SK-N-SH (cell line): ENCODE data around the gene MYO1B. TPM values are rescaled to one million over a fixed set of nuclear protein-coding genes. Genes with fewer than 3 reads are reported as not detected.

ENCODE experiments used
- CTCF ChIA-PET: fragments of 300-600, 350-600 bp; formaldehyde crosslinking; extraction: SDS; loops from one replicate; lab custom pipeline; 2021; lab: Yijun Ruan, JAX
- POLR2A ChIA-PET: fragments of 350-600 bp; sonication (Branson Sonifier 250); formaldehyde crosslinking; extraction: SDS; loops from one replicate; lab custom pipeline; 2020; ENCODE audit warnings: antibody characterized with exemption, inconsistent platforms; lab: Yijun Ruan, JAX
- DNase-seq: peaks from one replicate; pipeline ENCODE4 v3.0.0; 2012
- H2AFZ ChIP-seq: fragments of 200-600 bp; sonication (generic); 2 replicates; pipeline ENCODE4 v1.8.1; 2016; ENCODE audit warnings: antibody characterized with exemption, mild to moderate bottlenecking, low read depth
- H3F3A ChIP-seq: fragments of 200-600 bp; sonication (generic); replicated peaks from 2 replicates; pipeline ENCODE3; 2016; ENCODE audit warnings: antibody characterized with exemption, mild to moderate bottlenecking; ENCODE audit not compliant: insufficient read depth
- H3K27ac ChIP-seq, 2 experiments: fragments of 200-500 bp in 1 of 2; fragments of 200-600 bp in 1 of 2; sonication (Bioruptor generic) in 1 of 2; sonication (generic), shearing (Covaris generic) in 1 of 2; 2 replicates each; pipeline versions ENCODE4 v1.5.1 to v1.6.1; 2014 to 2016; ENCODE audit warnings: low read depth in 2 of 2, inconsistent platforms in 1 of 2, low read length in 1 of 2, mild to moderate bottlenecking in 1 of 2, mixed read lengths in 1 of 2
- H3K27me3 ChIP-seq: fragments of 200-600 bp; sonication (generic), shearing (Covaris generic); 2 replicates; pipeline ENCODE4 v1.6.1; 2016; ENCODE audit warnings: mixed run types; ENCODE audit not compliant: insufficient read depth
- H3K36me3 ChIP-seq, 2 experiments: fragments of 200-500 bp in 1 of 2; fragments of 200-600 bp in 1 of 2; sonication (Bioruptor generic) in 1 of 2; sonication (generic) in 1 of 2; replicated peaks in 1 of 2; 2 replicates each; pipeline versions ENCODE3 to v1.5.1; 2014 to 2016; ENCODE audit warnings: low read length in 1 of 2, mild to moderate bottlenecking in 1 of 2; ENCODE audit not compliant: insufficient read depth in 2 of 2, control insufficient read depth in 1 of 2
- H3K4me1 ChIP-seq, 2 experiments: fragments of 200-500 bp in 1 of 2; fragments of 200-600 bp in 1 of 2; sonication (Bioruptor generic) in 1 of 2; sonication (generic), shearing (Covaris generic) in 1 of 2; 2 replicates each; pipeline versions ENCODE4 v1.5.1 to v1.6.1; 2014 to 2016; ENCODE audit warnings: low read depth in 1 of 2, low read length in 1 of 2, mixed run types in 1 of 2; ENCODE audit not compliant: insufficient read depth in 2 of 2, control insufficient read depth in 1 of 2
- H3K4me2 ChIP-seq: fragments of 200-600 bp; sonication (generic), shearing (Covaris generic); 2 replicates; pipeline ENCODE4 v1.6.1; 2017; ENCODE audit warnings: mixed run types
- H3K4me3 ChIP-seq, 2 experiments: fragments of 200-500 bp in 1 of 2; fragments of 200-600 bp in 1 of 2; sonication (Bioruptor generic) in 1 of 2; sonication (generic), shearing (Covaris generic) in 1 of 2; 2 replicates each; pipeline versions ENCODE4 v1.5.1 to v1.8.1; 2014 to 2016; ENCODE audit warnings: low read depth in 2 of 2, inconsistent platforms in 1 of 2, low read length in 1 of 2, mild to moderate bottlenecking in 1 of 2, mixed read lengths in 1 of 2, moderate library complexity in 1 of 2
- H3K79me2 ChIP-seq: fragments of 200-600 bp; sonication (generic); 2 replicates; pipeline ENCODE4 v1.8.1; 2017; ENCODE audit warnings: mild to moderate bottlenecking; ENCODE audit not compliant: insufficient read depth
- H3K9ac ChIP-seq: fragments of 200-600 bp; sonication (generic); 2 replicates; pipeline ENCODE4 v1.6.1; 2017; ENCODE audit warnings: mixed run types
- H3K9me2 ChIP-seq: fragments of 200-600 bp; sonication (generic); 2 replicates; pipeline ENCODE4 v1.6.1; 2017; ENCODE audit warnings: mixed run types
- H3K9me3 ChIP-seq: fragments of 200-600 bp; sonication (generic); 2 replicates; pipeline ENCODE4 v1.6.1; 2017; ENCODE audit warnings: mixed run types, mild to moderate bottlenecking, moderate library complexity
- H4K20me1 ChIP-seq: fragments of 200-600 bp; sonication (generic); 2 replicates; pipeline ENCODE4 v1.6.1; 2017; ENCODE audit warnings: mild to moderate bottlenecking, mixed run types; ENCODE audit not compliant: insufficient read depth
- ELF1 ChIP-seq: IDR thresholded peaks from 2 replicates; pipeline ENCODE4 v1.4.0; 2012
- FOXJ3 ChIP-seq: sonication (generic); formaldehyde crosslinking; IDR thresholded peaks from 2 replicates; pipeline ENCODE4 v1.5.1; 2020; ENCODE audit warnings: mild to moderate bottlenecking, missing genetic modification reagents
- GABPA ChIP-seq: IDR thresholded peaks from 2 replicates; pipeline ENCODE4 v1.4.0; 2012; ENCODE audit warnings: low read depth, mild to moderate bottlenecking
- IRF3 ChIP-seq: fragments of 150-350 bp; IDR thresholded peaks from 2 replicates; pipeline ENCODE4 v1.6.1; 2016; ENCODE audit warnings: mild to moderate bottlenecking, low read depth, low read length
- JUND ChIP-seq: IDR thresholded peaks from 2 replicates; pipeline ENCODE4 v1.4.0; 2012
- MEF2A ChIP-seq: IDR thresholded peaks from 2 replicates; pipeline ENCODE4 v1.4.0; 2012; ENCODE audit warnings: low read depth, borderline replicate concordance
- MXI1 ChIP-seq: IDR thresholded peaks from 2 replicates; pipeline ENCODE4 v1.6.1; 2012; ENCODE audit warnings: mild to moderate bottlenecking, low read depth, low read length, improper control_type of control experiment
- NRF1 ChIP-seq: IDR thresholded peaks from 2 replicates; pipeline ENCODE4 v1.6.1; 2012; ENCODE audit warnings: low read depth, mild to moderate bottlenecking, low read length
- POLR2AphosphoS5 ChIP-seq: IDR thresholded peaks from 2 replicates; pipeline ENCODE4 v1.6.1; 2012; ENCODE audit warnings: low read depth, low read length
- RAD21 ChIP-seq: IDR thresholded peaks from 2 replicates; pipeline ENCODE4 v1.6.1; 2012; ENCODE audit warnings: mild to moderate bottlenecking, low read length
- RFX5 ChIP-seq: IDR thresholded peaks from 2 replicates; pipeline ENCODE4 v1.6.1; 2012; ENCODE audit warnings: mild to moderate bottlenecking, improper control_type of control experiment, low read length
- RXRA ChIP-seq: IDR thresholded peaks from 2 replicates; pipeline ENCODE4 v1.4.0; 2012; ENCODE audit warnings: low read depth, mild to moderate bottlenecking, borderline replicate concordance
- SIN3A ChIP-seq: IDR thresholded peaks from 2 replicates; pipeline ENCODE4 v1.6.1; 2012; ENCODE audit warnings: low read depth, mild to moderate bottlenecking, low read length, moderate library complexity, borderline replicate concordance
- SMC3 ChIP-seq: IDR thresholded peaks from 2 replicates; pipeline ENCODE4 v1.6.1; 2012; ENCODE audit warnings: low read depth, low read length, improper control_type of control experiment
- TAF1 ChIP-seq: IDR thresholded peaks from 2 replicates; pipeline ENCODE4 v1.6.1; 2012; ENCODE audit warnings: low read depth, mild to moderate bottlenecking, low read length, moderate library complexity, borderline replicate concordance
- TCF12 ChIP-seq: IDR thresholded peaks from 2 replicates; pipeline ENCODE4 v1.4.0; 2012
- YY1 ChIP-seq: IDR thresholded peaks from 2 replicates; pipeline ENCODE4 v1.4.0; 2012; ENCODE audit warnings: low read depth, mild to moderate bottlenecking
- WGBS: methylation state at CpG from one replicate; pipeline ENCODE4 v1.1.6; 2017; ENCODE audit warnings: low lambda C conversion rate; 5-methylcytosine and 5-hydroxymethylcytosine counted together
- polyA plus RNA-seq, 3 experiments: library from polyadenylated mRNA; depleted of rRNA; stranded (reverse); fragments of >200 nt; gene quantifications; 2 replicates each; pipeline ENCODE4 v1.2.3, GENCODE V29; 2012
- TF ChIP-seq, protein P1 (sequence below): IDR thresholded peaks from 2 replicates; pipeline ENCODE4; 2012
- TF ChIP-seq, protein P2 (sequence below): fragments of 200-600 bp; sonication (generic); IDR thresholded peaks from 2 replicates; pipeline ENCODE4 v1.6.1; 2017; ENCODE audit warnings: antibody characterized with exemption, mild to moderate bottlenecking, moderate library complexity

The MYO1B gene
- polyA plus RNA-seq, 1 of the 3 experiments (the other 2 are of a cell fraction), result 20.2 TPM

DNA sequence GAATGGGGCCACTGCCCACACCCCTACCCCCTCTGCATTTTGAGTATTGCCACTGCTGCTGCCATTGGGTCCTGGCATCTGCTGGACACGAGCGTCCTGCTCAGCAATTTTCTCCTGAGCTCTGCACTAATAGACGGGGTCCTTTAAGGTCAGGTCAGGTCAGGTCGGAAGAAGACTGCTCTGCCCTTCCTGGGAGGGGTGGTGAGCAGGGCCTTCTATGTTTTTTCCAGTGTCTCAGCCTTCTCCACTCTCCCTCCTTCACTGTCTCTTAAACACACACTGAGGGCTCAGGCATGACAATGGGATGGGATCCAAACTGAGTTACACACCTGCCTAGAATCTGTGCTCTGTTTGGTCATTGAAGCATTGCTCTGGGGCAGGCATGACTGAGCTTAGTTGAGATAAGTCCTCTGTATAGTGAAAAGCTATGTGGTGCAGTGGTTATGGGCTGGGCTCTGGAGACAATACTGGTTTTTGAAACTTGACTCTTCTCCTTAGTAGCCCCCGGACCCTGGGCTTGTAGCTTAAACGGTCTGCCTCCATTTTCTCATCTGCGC lies 10.6 kb downstream of the MYO1B start:
- WGBS, result 98% methylated on average over 7 of the region's 7 CpGs
- POLR2A ChIA-PET, result interaction anchor here (0.5 kb wide), 1 partner anchor 9 kb away, joined by 3 read pairs; no protein-coding TSS in a partner anchor

GRCh38 chr2:191257934-191258333 lies 12.7 kb downstream of the MYO1B start:
- ChIA-PET POLR2A (no interaction called here), CTCF (no interaction called here)
- H3K4me2 ChIP-seq, result no peak overlapping the region
- H3K27ac ChIP-seq, result no peak overlapping the region
- no peak overlapping the region for H2AFZ ChIP-seq
- peaks cover 12 to 27% of the 10 kb centered on the region in 2 experiments for H3K4me1 ChIP-seq
- no peaks in the 10 kb centered on the region for H3K9me2 ChIP-seq
- no peak for TF ChIP-seq IRF3
- TF ChIP-seq YY1, result no peak
- no peak for TF ChIP-seq RXRA
- TF ChIP-seq SMC3, result no peak
- TF ChIP-seq, protein P1, sequence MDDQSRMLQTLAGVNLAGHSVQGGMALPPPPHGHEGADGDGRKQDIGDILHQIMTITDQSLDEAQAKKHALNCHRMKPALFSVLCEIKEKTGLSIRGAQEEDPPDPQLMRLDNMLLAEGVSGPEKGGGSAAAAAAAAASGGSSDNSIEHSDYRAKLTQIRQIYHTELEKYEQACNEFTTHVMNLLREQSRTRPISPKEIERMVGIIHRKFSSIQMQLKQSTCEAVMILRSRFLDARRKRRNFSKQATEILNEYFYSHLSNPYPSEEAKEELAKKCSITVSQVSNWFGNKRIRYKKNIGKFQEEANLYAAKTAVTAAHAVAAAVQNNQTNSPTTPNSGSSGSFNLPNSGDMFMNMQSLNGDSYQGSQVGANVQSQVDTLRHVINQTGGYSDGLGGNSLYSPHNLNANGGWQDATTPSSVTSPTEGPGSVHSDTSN, result no peak
- TF ChIP-seq SIN3A, result no peak
- TF ChIP-seq NRF1, result no peak
- no peak for TF ChIP-seq JUND
- TF ChIP-seq RFX5, result no peak
- no peak for TF ChIP-seq GABPA
- no peak for TF ChIP-seq RAD21
- TF ChIP-seq FOXJ3 (CRISPR knock-in tag), result no peak
- TF ChIP-seq, protein P2, sequence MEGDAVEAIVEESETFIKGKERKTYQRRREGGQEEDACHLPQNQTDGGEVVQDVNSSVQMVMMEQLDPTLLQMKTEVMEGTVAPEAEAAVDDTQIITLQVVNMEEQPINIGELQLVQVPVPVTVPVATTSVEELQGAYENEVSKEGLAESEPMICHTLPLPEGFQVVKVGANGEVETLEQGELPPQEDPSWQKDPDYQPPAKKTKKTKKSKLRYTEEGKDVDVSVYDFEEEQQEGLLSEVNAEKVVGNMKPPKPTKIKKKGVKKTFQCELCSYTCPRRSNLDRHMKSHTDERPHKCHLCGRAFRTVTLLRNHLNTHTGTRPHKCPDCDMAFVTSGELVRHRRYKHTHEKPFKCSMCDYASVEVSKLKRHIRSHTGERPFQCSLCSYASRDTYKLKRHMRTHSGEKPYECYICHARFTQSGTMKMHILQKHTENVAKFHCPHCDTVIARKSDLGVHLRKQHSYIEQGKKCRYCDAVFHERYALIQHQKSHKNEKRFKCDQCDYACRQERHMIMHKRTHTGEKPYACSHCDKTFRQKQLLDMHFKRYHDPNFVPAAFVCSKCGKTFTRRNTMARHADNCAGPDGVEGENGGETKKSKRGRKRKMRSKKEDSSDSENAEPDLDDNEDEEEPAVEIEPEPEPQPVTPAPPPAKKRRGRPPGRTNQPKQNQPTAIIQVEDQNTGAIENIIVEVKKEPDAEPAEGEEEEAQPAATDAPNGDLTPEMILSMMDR, result no peak
- 98% methylated on average over 5 of the region's 5 CpGs for WGBS
- H3K79me2 ChIP-seq, result peaks cover 100% of the 10 kb centered on the region
- DNase-seq, result no peak
- H3F3A ChIP-seq, result no peaks in the 10 kb centered on the region
- no peaks in the 10 kb centered on the region for H3K9me3 ChIP-seq
- no peaks in the 10 kb centered on the region for H3K27me3 ChIP-seq
- H3K36me3 ChIP-seq, result no peaks in the 10 kb centered on the region
- no peak overlapping the region for H3K4me3 ChIP-seq
- no peak overlapping the region for H3K9ac ChIP-seq
- peaks cover 48% of the 10 kb centered on the region for H4K20me1 ChIP-seq

More for the DNA sequence above, 10.6 kb downstream of the MYO1B start:
- Histone ChIP-seq H3K4me2 (no peak overlapping the region), H3K9me2 (no peaks in the 10 kb centered on the region), H3K9ac (no peak overlapping the region), H3F3A (no peaks in the 10 kb centered on the region), H3K27ac (no peak overlapping the region; a peak in 1 of 4 replicates)
- TF ChIP-seq MXI1 (no peak), NRF1 (no peak), POLR2AphosphoS5 (no peak), SMC3 (no peak), MEF2A (no peak), RXRA (no peak), TAF1 (no peak), YY1 (no peak), TCF12 (no peak), ELF1 (no peak)
- TF ChIP-seq, protein P1, result no peak
- TF ChIP-seq, all 33 proteins: peak for 0
- peaks cover 10 to 29% of the 10 kb centered on the region in 2 experiments for H3K4me1 ChIP-seq
- no peak overlapping the region for H3K4me3 ChIP-seq
- CTCF ChIA-PET, result interaction anchor here (0.9 to 1.3 kb wide), 4 partner anchors 10 to 266 kb away, joined by 3 to 8 read pairs (median 4); no protein-coding TSS in a partner anchor
- no peak overlapping the region for H2AFZ ChIP-seq
- H3K36me3 ChIP-seq, result no peaks in the 10 kb centered on the region
- H3K27me3 ChIP-seq, result no peaks in the 10 kb centered on the region
- peaks cover 100% of the 10 kb centered on the region for H3K79me2 ChIP-seq
- H4K20me1 ChIP-seq, result peaks cover 59% of the 10 kb centered on the region
- no peaks in the 10 kb centered on the region for H3K9me3 ChIP-seq
- DNase-seq, result no peak
